SKM-1 treated with dmso at 0.1 percent for 144 hours (cell line): Measurements from ENCODE around the gene CREB5.
"Not testable (repeated sequence)": the region's sequence is repeated elsewhere in the genome, so short reads cannot be mapped to it uniquely, and the experiment has no call there.

ENCODE experiments used
- DNase-seq: peaks from one replicate; lab custom pipeline; 2025; ENCODE audit not compliant: unreplicated experiment; lab: John Stamatoyannopoulos, UW

The CREB5 gene

DNA sequence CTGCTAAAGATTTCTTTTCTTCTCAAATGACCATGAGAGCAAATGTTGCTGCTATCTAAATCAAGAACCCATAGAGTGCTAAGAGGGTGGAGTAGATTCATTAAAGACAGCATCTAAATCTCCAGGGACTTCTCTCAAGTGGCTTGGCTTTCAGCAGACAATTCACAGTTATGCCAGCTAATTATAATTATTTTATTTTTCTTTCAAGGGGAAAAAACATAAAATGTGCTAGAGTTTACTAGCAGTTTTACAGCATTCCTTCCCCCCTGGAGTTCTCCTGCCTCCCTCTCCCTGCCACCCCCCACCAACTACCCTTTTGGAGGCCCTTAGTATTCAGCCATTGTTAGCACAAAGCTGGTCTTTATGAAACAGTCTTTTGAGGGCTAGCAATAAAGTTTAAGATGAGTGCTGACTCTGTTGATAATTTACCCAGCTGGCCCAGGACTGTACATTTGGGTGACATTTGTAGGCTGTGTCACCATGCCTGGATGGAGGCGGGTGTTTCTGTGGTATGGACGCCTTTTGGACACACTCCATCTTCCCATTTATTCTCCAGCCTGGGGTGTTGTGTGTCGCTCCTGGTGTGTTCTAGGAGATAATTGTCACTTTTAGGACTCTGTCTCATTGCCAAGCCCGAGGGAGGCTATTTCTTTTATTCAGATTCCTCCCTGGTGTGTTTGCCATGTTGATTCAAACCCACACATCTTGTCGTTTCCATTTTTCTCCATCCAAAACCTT is 160.2 kb downstream of the CREB5 start:
- no peak for DNase-seq

DNA sequence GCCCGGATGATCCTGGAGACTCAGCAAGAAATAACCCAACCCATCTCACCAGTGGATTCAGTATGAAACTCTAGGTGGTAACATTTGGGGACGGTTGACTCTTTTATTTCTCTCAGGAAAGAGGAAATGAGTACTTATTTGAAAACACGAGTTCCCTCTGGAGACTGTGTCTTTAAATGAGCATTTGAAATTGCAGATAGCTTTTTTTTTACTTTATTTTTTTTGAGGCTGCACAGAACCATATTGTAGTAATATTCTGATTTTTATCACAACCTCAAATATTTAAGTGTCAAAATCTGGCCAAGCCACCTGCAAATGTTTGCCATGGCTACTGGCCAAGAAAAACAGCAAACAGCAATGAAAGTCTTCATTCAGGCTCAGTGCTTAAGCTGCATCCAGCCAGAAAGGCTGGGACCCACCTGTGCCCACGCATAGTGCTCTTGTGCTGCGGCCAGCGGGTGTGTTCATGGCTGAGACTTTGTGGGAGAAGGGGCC is 160.8 kb downstream of the CREB5 start:
- no peak for DNase-seq

DNA sequence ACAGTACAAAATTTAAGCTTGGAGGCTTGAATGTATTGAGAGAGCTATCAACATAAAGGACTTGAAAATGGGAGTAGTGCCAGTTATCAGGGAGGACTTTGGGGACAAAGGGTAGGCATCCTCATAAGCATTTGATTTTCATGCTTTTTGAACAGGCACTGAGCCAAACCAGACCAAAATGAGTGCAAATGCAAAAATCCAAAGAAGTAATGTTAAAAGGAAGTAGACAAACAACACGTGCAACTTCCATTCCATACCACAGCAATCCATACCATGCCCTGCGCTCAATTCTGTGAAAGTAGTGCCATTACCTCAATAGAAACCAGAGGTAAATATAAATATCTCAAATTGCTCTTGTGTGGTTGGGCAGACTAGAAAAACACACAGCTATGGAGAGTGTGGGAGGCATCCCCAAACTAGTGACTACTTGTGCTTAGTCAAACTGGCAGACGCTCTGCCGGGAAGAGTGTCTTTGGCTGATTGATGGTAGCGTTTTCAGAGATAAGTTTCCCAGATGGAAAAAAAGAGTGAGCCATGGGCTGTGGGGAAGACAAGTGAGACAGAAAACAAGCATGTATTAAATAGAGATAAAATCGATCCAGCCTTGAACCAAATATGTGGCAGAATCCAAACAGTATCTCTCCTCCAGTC is 161.5 kb downstream of the CREB5 start:
- DNase-seq, result no peak

DNA sequence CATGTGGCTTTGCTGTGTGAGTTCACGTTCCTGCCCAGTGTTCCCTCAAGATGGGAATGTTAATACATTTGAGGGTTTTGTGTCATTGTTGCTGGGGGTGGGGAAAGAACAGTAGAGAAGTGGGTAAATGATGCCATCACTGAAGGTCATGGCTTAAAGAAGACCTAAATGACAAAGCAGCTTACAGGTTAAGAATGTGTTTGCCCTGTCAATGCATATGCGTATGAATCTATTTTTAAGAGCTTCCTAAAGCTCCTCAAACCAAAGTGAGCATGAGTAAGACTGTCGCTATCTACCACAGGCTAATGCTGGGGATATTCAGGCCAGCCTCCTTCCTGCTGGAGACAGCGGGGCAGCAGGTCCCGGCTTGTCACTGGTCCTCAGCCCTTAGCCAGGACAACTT is 162.9 kb downstream of the CREB5 start:
- DNase-seq, result no peak

DNA sequence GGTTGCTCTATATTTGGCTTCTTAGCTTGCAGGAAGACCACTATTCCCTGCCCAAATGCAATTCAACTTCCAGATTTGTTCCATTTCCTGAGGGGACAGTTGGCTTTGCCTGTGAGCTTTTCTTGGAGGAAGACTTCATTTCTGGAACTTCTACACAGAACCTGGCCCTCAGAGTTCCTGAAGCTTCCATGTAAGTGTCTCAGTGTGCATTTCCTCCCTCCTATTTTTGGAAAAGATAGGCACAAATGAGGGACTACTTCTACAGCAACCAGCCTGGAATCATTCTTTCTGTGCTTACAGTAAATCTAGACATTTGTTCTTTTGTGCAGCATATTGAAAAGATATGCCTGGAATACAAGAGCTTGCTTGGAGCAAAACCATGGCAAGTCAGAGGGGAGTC is 164.3 kb downstream of the CREB5 start:
- DNase-seq, result no peak

DNA sequence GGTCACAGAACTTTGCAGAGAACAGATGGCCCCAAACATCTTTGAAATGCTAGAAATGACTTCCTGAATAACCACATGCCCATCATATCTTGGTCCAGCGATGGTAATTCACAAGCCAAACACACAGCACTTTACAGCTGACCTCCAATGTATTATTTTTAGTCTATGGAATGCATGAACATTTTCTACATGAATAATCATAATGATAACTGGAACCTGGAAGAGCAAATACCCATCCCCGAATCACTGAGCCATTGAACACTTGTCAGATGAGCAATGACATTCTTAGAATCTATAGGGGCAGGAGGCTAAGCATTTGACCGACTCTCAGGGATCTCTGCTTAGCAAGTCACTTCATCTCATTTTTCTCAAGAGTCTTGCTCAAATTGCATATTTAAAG is 167.3 kb downstream of the CREB5 start:
- DNase-seq, result no peak

DNA sequence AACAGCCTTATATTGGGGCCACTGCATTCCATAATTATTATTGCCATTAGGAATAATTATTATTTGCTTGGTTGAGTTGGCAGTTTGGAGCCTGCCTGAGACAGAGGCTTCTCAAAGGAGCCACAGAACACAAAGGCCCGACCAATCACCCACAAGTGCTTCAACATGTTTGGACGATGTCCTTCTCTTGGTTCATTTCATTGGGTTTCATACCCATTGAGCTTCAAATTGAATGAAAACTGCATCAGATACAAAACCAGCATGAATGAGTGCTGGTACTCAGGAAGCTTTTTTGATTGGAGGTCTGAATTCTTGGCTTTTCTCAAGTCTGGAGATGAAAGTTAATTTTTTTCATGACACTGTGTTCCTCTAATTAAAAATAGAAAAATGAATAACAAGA is 168.3 kb downstream of the CREB5 start:
- DNase-seq, result no peak

DNA sequence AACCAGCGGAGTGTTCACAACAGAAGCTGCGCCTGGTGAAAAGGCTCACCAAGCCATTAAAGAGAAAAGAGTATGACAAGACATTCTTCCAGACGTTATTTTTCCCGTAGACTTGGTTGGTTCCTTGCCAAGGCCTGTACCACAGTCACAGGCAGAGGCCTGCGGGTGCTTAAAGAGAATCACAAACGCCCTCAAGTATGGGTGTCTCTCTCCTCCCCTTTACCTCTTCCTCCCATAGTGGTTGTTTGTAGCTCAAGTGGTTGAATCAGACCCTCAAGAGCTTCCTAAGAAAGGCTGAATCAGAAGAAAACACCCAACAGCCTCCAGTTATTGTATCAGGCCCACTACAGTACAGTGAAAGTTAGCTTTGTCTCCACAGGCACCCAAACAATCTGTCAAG is 169.0 kb downstream of the CREB5 start:
- no peak for DNase-seq

DNA sequence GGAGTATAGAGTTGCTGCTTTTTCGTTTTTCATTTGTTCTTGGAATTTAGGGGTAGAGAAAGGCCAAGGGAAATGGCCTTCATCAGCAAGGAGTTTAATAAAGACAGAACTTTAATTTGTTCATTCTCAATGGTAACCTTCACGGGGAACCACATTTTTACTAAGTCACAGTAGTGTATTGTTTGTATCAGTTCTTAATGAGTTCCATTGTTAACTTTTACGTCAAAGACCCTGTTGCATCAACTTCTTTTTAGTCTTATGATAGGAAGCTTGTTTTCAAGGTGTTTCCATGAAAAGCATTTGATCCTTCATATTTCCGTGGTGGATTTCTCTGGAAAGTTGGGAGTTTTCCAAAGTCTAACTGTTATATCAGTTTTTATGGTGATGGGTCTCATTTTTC is 169.9 kb downstream of the CREB5 start:
- DNase-seq, result no peak

DNA sequence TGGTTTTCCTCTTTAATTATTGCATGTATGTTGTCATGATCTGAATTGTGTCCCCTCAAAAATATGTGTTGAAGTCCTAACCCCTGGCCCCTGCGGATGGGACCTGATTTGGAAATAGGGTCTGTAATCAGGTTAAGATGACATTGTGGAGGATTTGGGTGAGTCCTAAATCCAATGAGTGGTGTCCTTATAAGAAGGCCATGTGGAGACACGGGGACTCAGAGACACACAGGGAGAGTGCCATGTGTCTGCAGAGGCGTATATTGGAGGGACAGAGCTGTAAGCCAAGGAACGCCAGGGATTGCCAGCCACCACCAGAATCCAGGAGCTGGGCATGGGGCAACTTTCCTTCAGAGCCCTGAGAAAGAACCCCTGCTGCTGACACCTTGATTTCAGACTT is 171.9 kb downstream of the CREB5 start:
- DNase-seq, result no peak

DNA sequence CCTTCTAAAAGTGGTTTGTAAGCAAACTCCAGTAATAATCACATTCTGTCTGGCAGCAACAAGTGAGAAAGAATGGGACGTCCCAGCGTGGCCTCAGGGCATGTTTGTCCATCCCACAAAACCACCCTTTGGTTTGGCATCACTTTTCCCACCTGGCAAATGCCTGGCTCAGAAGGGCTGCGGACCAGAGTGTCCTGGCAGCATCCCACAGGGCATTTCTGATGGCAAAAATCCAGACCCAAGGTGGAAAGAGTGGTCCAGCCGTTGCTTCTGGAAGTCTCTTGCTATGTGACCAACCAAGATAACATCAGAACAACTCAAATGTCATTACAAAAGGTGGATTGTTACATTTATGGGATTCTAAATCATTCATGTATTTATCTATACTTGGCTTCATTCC is 174.4 kb downstream of the CREB5 start:
- no peak for DNase-seq

DNA sequence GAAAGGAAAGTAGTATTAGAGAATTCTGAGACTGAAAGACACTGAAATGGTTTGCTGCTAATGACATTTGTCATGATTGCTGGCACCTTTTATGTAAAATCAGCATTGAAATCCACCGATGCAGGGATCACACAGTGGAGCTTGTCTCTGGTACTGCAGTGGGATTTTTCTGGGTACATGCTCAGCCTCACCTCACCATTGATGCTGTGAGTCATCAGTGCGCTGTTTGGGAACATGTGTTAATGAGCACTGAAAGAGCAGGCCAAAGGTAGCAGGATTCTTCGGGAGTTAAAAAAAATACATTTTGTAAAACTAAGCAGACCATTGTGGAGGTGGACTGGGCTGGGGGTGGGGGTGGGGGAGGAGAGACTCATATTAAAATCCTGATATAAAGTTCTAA is 174.9 kb downstream of the CREB5 start:
- no peak for DNase-seq

DNA sequence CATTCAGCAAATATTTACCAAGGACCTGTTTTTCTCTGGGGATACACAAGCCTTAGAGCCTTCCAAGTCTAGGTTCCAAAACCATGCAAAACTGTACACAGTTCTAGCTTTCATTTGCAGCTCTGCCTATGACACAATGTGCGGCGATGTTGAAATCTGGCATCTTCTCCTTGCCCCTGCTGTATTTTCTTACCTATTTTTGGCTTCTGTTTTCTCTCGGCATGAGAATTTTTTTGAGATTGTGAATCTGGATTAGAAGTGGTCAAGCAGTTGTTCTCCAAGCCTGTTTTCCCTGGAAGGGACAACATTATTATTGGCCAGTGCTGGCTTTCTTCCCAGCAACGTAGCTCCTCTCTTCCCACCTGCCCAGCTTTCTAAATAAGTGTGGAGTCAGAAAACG is 176.3 kb downstream of the CREB5 start:
- DNase-seq, result no peak

DNA sequence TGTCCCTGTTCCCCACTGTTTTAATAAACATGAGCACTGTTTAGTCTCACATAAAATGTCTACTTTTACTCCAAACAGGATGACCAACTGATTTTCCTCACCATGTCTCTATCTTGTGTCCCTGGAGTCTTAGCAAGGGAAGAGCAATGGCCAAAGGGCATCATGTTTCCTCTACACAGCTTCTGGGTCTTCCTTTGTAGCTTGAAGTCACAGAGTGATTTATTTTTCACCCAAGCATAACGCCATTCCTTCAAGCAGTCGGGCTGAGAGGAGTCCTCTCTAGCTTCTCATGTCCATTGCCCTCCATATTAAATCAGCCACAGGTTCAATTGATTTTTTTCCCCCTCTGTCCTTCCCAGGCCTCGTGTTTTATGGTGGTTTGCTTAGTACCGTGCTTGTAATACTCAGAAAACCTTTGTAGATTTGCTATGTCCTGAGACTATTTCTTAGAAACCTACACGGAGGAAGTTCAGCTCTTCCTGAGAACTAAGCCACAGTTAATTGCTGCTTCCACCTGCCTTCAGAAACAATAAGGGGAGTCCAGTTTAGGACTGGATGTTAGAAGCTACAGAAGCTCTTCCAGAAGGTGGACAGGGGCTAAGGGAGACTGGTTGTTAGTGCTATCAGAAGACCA is 178.8 kb downstream of the CREB5 start:
- DNase-seq, result no peak

DNA sequence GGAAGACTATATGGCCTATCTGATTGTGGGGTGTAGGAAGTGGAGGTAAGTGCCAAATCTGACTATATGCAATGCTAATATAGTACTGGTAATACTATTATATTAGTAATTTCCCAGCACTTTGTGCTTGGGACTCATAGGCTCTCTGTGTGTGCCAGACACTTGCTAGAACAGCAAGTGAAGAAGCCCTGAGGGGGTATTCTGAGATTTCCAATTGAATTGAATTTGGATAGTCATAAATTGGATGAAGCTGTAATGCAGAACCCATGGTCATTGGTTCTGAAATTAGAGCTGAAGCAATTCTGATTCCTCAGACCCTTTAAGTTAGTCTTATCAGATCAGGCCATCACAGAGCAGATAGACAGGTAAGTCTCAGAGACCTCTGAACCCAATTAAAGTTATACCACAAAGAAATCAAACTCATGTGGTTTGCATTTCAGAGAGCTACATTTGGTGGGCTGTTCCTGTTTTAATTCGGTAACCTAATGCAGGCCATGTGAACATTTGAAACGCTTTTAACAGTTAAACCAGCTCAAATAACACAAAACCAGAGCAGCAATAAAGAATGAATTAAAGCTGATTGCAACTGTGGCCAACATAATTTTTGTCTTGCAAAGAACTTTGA is 179.5 kb downstream of the CREB5 start:
- no peak for DNase-seq

DNA sequence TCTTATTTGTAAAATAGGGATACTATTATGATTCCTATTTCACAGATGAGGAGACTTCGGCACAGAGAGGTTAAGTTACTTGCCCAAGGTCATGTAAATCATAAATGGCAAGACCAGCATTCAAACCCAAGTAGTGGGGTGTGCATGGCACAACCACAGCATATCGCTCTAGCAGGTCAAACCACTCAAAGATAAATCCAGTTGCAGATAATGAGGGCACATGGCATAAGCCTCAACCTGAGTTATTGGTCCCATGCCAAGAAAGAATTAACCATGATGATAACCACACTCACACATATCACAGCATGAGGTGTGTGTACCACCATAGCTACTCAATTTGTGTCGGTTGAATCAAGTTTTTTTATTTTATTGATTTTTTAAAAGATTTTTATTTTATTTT is 180.5 kb downstream of the CREB5 start:
- no peak for DNase-seq

DNA sequence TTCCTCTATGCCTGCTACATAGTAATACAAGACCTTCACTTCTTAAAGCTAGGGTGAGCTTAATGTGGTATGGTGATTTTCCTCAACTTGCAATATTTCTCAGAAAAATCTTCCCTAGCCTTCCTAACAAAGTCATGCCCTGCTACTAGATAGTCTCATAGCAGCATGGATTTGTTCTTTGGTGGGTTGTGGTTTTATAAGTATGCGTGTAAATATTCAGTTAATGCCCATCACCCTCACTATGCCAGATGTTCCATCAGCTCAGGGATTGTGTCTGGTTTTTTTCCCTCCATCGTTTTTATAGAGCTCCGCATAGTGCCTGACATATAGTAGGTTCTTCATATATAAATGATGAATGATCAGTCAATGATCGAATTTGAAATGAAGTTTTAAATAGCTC is 182.8 kb downstream of the CREB5 start:
- DNase-seq, result no peak

DNA sequence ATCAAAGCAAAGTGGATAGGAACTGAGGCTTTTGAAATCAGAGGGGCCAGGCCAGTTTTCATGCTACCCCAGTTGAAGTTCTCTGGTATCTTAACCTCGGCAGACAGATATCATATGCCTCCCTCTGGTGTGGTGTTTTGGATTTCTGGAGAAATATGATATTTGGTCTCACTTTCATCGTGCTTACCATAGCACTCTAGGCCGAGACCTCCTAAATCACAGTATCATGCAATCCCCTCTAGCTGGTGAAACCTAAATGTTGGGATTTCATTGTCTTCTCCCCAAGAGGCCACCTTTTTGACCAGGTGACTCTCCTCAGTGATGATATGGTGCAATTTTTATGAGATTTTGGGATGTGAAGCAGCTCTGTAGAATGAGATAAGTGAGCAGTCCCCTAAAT is 183.5 kb downstream of the CREB5 start:
- no peak for DNase-seq

DNA sequence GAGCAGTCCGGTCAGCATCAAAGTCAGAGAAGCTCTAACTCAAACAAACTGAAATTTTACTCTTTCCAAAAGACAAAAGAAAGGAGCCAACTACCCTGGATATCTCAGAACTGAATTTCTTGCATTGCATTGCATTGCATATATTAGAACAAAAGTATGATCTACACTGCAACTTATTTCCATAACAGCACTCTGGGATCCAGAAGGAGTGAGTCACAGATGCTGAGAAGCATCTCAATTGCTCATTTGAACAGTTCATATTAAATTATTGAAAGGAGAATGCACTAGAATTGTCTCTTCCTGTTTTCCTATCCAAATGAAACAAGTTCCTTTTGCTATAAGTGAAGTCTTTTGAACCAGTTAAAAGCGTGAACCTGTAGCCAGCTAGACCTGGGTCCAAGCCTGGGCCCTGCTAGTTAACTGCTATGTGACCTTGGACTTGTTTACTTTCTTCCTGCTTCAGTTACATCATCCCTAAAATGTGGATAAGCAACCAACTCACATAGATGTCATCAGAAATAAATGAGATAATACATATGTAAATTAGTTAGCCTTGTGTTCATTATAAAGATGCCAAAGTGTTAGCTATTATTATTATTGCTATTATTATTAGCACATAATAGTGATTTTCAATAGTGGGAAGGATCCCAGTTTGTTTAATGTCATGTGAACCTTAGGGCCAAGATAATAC is 184.1 kb downstream of the CREB5 start:
- DNase-seq, result no peak

DNA sequence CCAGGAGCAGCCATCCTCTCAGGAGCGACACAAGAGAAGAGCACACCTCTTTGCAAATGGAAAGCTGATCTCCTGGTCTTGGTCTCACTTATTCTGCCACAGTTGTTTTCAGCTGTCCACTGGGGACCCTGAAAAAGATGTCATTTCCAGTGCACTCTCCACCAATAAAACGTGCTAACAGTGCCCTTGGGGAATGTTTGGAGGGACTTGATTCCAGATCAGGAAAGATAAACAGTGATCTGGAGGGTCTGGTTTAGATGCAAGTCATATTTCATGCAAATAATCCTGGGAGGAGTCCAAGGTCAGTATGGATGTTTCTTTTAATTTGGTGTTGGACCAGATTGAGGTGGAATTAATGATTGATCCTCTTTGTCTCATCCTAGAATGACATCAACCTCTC is 185.0 kb downstream of the CREB5 start:
- no peak for DNase-seq

DNA sequence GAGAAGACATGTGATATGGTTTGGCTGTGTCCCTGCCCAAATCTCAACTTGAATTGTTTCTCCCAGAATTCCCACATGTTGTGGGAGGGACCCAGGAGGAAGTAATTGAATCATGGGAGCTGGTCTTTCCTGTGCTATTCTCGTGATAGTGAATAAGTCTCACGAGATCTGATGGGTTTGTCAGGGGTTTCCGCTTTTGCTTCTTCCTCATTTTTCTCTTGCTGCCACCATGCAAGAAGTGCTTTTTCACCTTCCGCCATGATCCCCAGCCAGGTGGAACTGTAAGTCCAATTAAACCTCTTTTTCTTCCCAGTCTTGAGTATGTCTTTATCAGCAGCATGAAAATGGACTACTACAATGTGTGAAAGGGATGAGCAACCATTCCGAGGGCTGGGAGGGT is 185.7 kb downstream of the CREB5 start:
- DNase-seq, result not testable (repeated sequence)
